K562 (cell line): ENCODE data around the gene RAP2C. TPM values are rescaled to one million over a fixed set of nuclear protein-coding genes. Genes with fewer than 3 reads are reported as not detected.

Source experiments
- ATAC-seq: fragments of 200-7000 bp; cut with Tn5 transposase; 3 replicates; pipeline ENCODE4 v1.9.1; 2020; ENCODE audit warnings: moderate library complexity
- BruUV-seq: library from RNA; stranded (reverse); fragments of 400-500 nt; replicated peaks from 2 replicates; lab custom pipeline; 2021; lab: Mats Ljungman, UMichigan
- CTCF ChIA-PET: fragments of 300-600 bp; formaldehyde crosslinking; extraction: SDS; loops from one replicate; lab custom pipeline; 2021; ENCODE audit warnings: low intra/inter-chr PET ratio; lab: Yijun Ruan, JAX
- POLR2A ChIA-PET: fragments of 300-600, 350-650 bp; sonication (Branson Sonifier 250); formaldehyde crosslinking; extraction: SDS; loops from one replicate; lab custom pipeline; 2021; ENCODE audit warnings: antibody characterized with exemption, inconsistent platforms; lab: Yijun Ruan, JAX
- DNase-seq, 4 experiments: peaks; one replicate each; pipeline versions ENCODE4 v3.0.0 to v3.0.0-alpha.2; 2011 to 2018; ENCODE audit warnings: low spot score in 3 of 4, mixed read lengths in 3 of 4; ENCODE audit errors: extremely low read depth in 1 of 4
- FAIRE-seq: peaks from 2 replicates; lab custom pipeline; 2011; peaks lifted over from hg19 to GRCh38; lab: Jason Lieb, UNC
- H2AFZ ChIP-seq: 2 replicates; pipeline ENCODE4 v1.6.0; 2011; ENCODE audit warnings: low read depth, low read length, control low read depth, inconsistent platforms
- H3K27ac ChIP-seq: fragments of 200-600 bp; 3 replicates; pipeline ENCODE4 v1.8.0; 2011; ENCODE audit warnings: low read depth, mild to moderate bottlenecking, control low read depth, inconsistent platforms, low read length, moderate library complexity, mixed read lengths; ENCODE audit errors: extremely low read depth
- H3K27me3 ChIP-seq, 2 experiments: fragments of 300-600 bp in 1 of 2; 2 replicates in 1 of 2; 3 replicates in 1 of 2; pipeline versions ENCODE4 v1.6.0 to v1.8.0; 2011; ENCODE audit warnings: inconsistent platforms in 2 of 2, low read length in 2 of 2, mild to moderate bottlenecking in 1 of 2, mixed read lengths in 1 of 2, moderate library complexity in 1 of 2; ENCODE audit not compliant: control insufficient read depth in 2 of 2, insufficient read depth in 2 of 2
- H3K36me3 ChIP-seq: fragments of 300-600 bp; 3 replicates; pipeline ENCODE4 v1.8.0; 2011; ENCODE audit warnings: mild to moderate bottlenecking, low read length, inconsistent platforms; ENCODE audit not compliant: control insufficient read depth, insufficient read depth
- H3K4me1 ChIP-seq, 2 experiments: fragments of 200-600 bp in 1 of 2; replicated peaks in 1 of 2; 2 replicates in 1 of 2; 3 replicates in 1 of 2; pipeline versions ENCODE4 v1.5.1 to v1.8.0; 2011; ENCODE audit warnings: inconsistent platforms in 2 of 2, low read length in 2 of 2, mild to moderate bottlenecking in 1 of 2, mixed read lengths in 1 of 2, moderate library complexity in 1 of 2; ENCODE audit not compliant: control insufficient read depth in 2 of 2, insufficient read depth in 2 of 2
- H3K4me2 ChIP-seq: 2 replicates; pipeline ENCODE4 v1.6.1; 2011; ENCODE audit warnings: low read length, control low read depth, inconsistent platforms, mixed read lengths; ENCODE audit not compliant: insufficient read depth
- H3K4me3 ChIP-seq: fragments of 200-600 bp; sonication (generic), shearing (Covaris generic); 2 replicates; pipeline ENCODE4 v1.5.1; 2016; ENCODE audit warnings: control low read depth, inconsistent platforms
- H3K79me2 ChIP-seq: fragments of 200-600 bp; 3 replicates; pipeline ENCODE4 v1.8.0; 2011; ENCODE audit warnings: low read length, inconsistent platforms; ENCODE audit not compliant: control insufficient read depth, insufficient read depth
- H3K9ac ChIP-seq, 2 experiments: 2 replicates each; pipeline versions ENCODE4 v1.6.0 to v1.6.1; 2011; ENCODE audit warnings: low read depth in 2 of 2, low read length in 2 of 2, control low read depth in 1 of 2, inconsistent platforms in 1 of 2, mild to moderate bottlenecking in 1 of 2, mixed read lengths in 1 of 2; ENCODE audit not compliant: insufficient read depth in 1 of 2
- H3K9me1 ChIP-seq: one replicate; pipeline ENCODE4 v1.6.0; 2011; ENCODE audit warnings: inconsistent platforms, mild to moderate bottlenecking, low read length, moderate library complexity; ENCODE audit not compliant: control insufficient read depth, insufficient read depth
- H3K9me3 ChIP-seq: replicated peaks from 2 replicates; pipeline ENCODE4 v1.5.1; 2011; ENCODE audit warnings: low read depth, low read length, inconsistent platforms; ENCODE audit not compliant: control insufficient read depth, insufficient read depth
- H4K20me1 ChIP-seq: replicated peaks from 2 replicates; pipeline ENCODE4 v1.6.1; 2011; ENCODE audit warnings: low read length, inconsistent platforms, mixed read lengths; ENCODE audit not compliant: control insufficient read depth, insufficient read depth
- BMI1 ChIP-seq: fragments of 150-350 bp; IDR thresholded peaks from 2 replicates; pipeline ENCODE4 v1.6.1; 2014; ENCODE audit warnings: low read length
- GATA2 ChIP-seq: sonication (generic); formaldehyde crosslinking; IDR thresholded peaks from 2 replicates; pipeline ENCODE4 v1.4.0; 2020; ENCODE audit warnings: mild to moderate bottlenecking, missing genetic modification reagents
- MBD1 ChIP-seq: fragments of 250-450 bp; sonication (Bioruptor Pico); IDR thresholded peaks from 2 replicates; pipeline ENCODE4 v1.8.0; 2022; ENCODE audit warnings: inconsistent platforms
- POU5F1 ChIP-seq: fragments of 150-350 bp; IDR thresholded peaks from 2 replicates; pipeline ENCODE4 v1.6.1; 2014; ENCODE audit warnings: borderline replicate concordance, low read length, low read depth, mild to moderate bottlenecking; ENCODE audit not compliant: partially characterized antibody
- RAD51 ChIP-seq: fragments of 450-650 bp; IDR thresholded peaks from 2 replicates; pipeline ENCODE4 v1.7.1; 2016; ENCODE audit warnings: low read depth, mild to moderate bottlenecking, borderline replicate concordance
- RFX5 ChIP-seq: IDR thresholded peaks from 2 replicates; pipeline ENCODE4 v1.6.1; 2011; ENCODE audit warnings: low read depth, mild to moderate bottlenecking, improper control_type of control experiment, low read length
- SMC3 ChIP-seq: conservative IDR thresholded peaks from 2 replicates; pipeline ENCODE4 v1.6.1; 2011; ENCODE audit warnings: low read depth, low read length, improper control_type of control experiment; ENCODE audit not compliant: insufficient read depth
- SOX6 ChIP-seq: fragments of 450-650 bp; IDR thresholded peaks from 2 replicates; pipeline ENCODE4 v1.6.1; 2014; ENCODE audit warnings: mild to moderate bottlenecking
- ZNF253 ChIP-seq: fragments of 250-450 bp; sonication (Bioruptor Pico); conservative IDR thresholded peaks from 2 replicates; pipeline ENCODE4 v1.6.1; 2021; ENCODE audit warnings: mild to moderate bottlenecking
- ZNF57 ChIP-seq: fragments of 450-650 bp; formaldehyde crosslinking; IDR thresholded peaks from 2 replicates; pipeline ENCODE4 v1.4.0; 2020; ENCODE audit warnings: mild to moderate bottlenecking, moderate library complexity
- ZNF785 ChIP-seq: fragments of 250-450 bp; sonication (Bioruptor Pico); IDR thresholded peaks from 2 replicates; pipeline ENCODE4 v1.4.0; 2020; ENCODE audit warnings: mild to moderate bottlenecking
- WGBS: fragments of 100-300 bp; shearing (Covaris generic); methylation state at CpG from one replicate; pipeline ENCODE4 v1.1.6; 2016; ENCODE audit warnings: low coverage, mixed read lengths; ENCODE audit not compliant: insufficient coverage; ENCODE audit errors: missing lambda C conversion rate; 5-methylcytosine and 5-hydroxymethylcytosine counted together
- in situ Hi-C: fragments of 300-500 bp; cut with MboI; formaldehyde crosslinking; loops from 4 replicates; pipeline ENCODE4 v1.15.0; 2018; ENCODE audit warnings: inconsistent platforms, mixed read lengths
- intact Hi-C: fragments of 100-400 bp; cut with micrococcal nuclease; formaldehyde crosslinking; loops from 2 replicates; pipeline ENCODE4 v1.14.2; 2022
- polyA plus RNA-seq, 8 experiments: library from polyadenylated mRNA; depleted of rRNA in 4 of 8; stranded (reverse) in 5 of 8; unstranded in 3 of 8; fragments of >200 nt; fragmentation: Nextera tagmentation in 2 of 8; fragmentation: Illumina TruSeq in 1 of 8; extraction: Ambion mirVana in 2 of 8; extraction: Trizol in 1 of 8; gene quantifications; 2 replicates each; pipeline versions ENCODE4 v1.2.1 to v1.2.3, GENCODE V29; 2011 to 2014; ENCODE audit warnings: inconsistent platforms in 1 of 8, missing spikeins in 1 of 8
- total RNA-seq, 7 experiments: library from RNA; depleted of rRNA in 6 of 7; stranded (reverse); fragments of >200 nt in 6 of 7; fragmentation: Illumina TruSeq in 2 of 7; extraction: Trizol in 2 of 7; gene quantifications; 2 replicates each; pipeline versions ENCODE4 v1.2.1 to v1.2.3, GENCODE V29; 2011 to 2021; ENCODE audit warnings: low replicate concordance in 1 of 7

The RAP2C gene
- total and polyA plus RNA-seq, 9 of the 15 experiments (the other 6 are each of a cell fraction or from before 2014, with no cell fraction given) = 7.8 to 28.6 (median 18.6) TPM

- Histone ChIP-seq H3K79me2 (no peaks in the 10 kb centered on the region), H4K20me1 (no peaks in the 10 kb centered on the region), H3K27ac (no peak overlapping the region), H3K4me2 (no peak overlapping the region), H3K36me3 (no peaks in the 10 kb centered on the region), H3K4me3 (no peak overlapping the region), H3K4me1 (no peaks in the 10 kb centered on the region), H3K9me1 (no peaks in the 10 kb centered on the region), H3K9me3 (no peaks in the 10 kb centered on the region), H2AFZ (no peak overlapping the region), H3K9ac (no peak overlapping the region), H3K27me3 (peaks cover 2 to 6% of the 10 kb centered on the region in 2 experiments; a peak in 4 of 5 replicates)
- ChIA-PET POLR2A (no interaction called here), CTCF (no interaction called here)
- in situ Hi-C loops (no loop called here), intact Hi-C loops (no loop called here)
- no peak for ATAC-seq
- WGBS = 5% methylated on average over 3 of the region's 4 CpGs
- BruUV-seq = no TSS peak
- no peak for FAIRE-seq
- TF ChIP-seq ZNF785 (CRISPR knock-in tag) (no peak), ZNF57 (no peak), RAD51 (no peak), POU5F1 (no peak)
- DNase-seq = no peak
Measured at GRCh38 chrX:132184871-132185270, 34.4 kb downstream of the RAP2C start.

- peaks cover 2 to 6% of the 10 kb centered on the region in 2 experiments; a peak in 2 of 5 replicates for H3K27me3 ChIP-seq
- no peaks in the 10 kb centered on the region for H3K4me1 ChIP-seq
- no peak for FAIRE-seq
- H3K9ac ChIP-seq = no peak overlapping the region
- no peak overlapping the region for H2AFZ ChIP-seq
- no TSS peak for BruUV-seq
- H3K9me1 ChIP-seq = no peaks in the 10 kb centered on the region
- no peaks in the 10 kb centered on the region for H3K36me3 ChIP-seq
- ChIA-PET CTCF (no interaction called here), POLR2A (no interaction called here)
- ATAC-seq = no peak
- DNase-seq = no peak
- no peaks in the 10 kb centered on the region for H3K79me2 ChIP-seq
- H3K27ac ChIP-seq = no peak overlapping the region
- in situ Hi-C loops = no loop called here
- intact Hi-C loops = no loop called here
- H4K20me1 ChIP-seq = no peaks in the 10 kb centered on the region
- H3K4me2 ChIP-seq = no peak overlapping the region
- H3K4me3 ChIP-seq = no peak overlapping the region
- TF ChIP-seq ZNF253 (CRISPR knock-in tag) = no peak
- no peak for TF ChIP-seq MBD1 (CRISPR knock-in tag)
- TF ChIP-seq SOX6 = no peak
- no peak for TF ChIP-seq GATA2 (CRISPR knock-in tag)
- TF ChIP-seq SMC3 = no peak
- TF ChIP-seq BMI1 = no peak
- TF ChIP-seq RFX5 = no peak
- 0% methylated on average over 7 of the region's 7 CpGs for WGBS
- no peaks in the 10 kb centered on the region; the same call in 1 of the 2 replicates for H3K9me3 ChIP-seq
Measured at GRCh38 chrX:132181364-132181763, 37.9 kb downstream of the RAP2C start.
